Neuronal stem cell (in vitro differentiated cells): ENCODE measurements around the gene DEPDC5.
"Not testable (repeated sequence)": the region's sequence is repeated elsewhere in the genome, so short reads cannot be mapped to it uniquely, and the experiment has no call there.

ENCODE experiments used
- DNase-seq: peaks from one replicate; pipeline ENCODE4 v3.0.0-alpha.2; 2013; ENCODE audit warnings: low spot score
- H2AFZ ChIP-seq: one replicate; pipeline ENCODE4 v1.6.1; 2013; ENCODE audit warnings: mild to moderate bottlenecking, low read length, inconsistent platforms
- H2AK5ac ChIP-seq: 2 replicates; pipeline ENCODE4 v1.6.1; 2013; ENCODE audit warnings: low read depth, mild to moderate bottlenecking, inconsistent platforms, low read length, moderate library complexity, mixed read lengths
- H2BK120ac ChIP-seq: 2 replicates; pipeline ENCODE4 v1.6.1; 2013; ENCODE audit warnings: low read depth, mild to moderate bottlenecking, inconsistent platforms, low read length, moderate library complexity, mixed read lengths
- H2BK12ac ChIP-seq: one replicate; pipeline ENCODE4 v1.6.1; 2013; ENCODE audit warnings: low read length, inconsistent platforms
- H2BK15ac ChIP-seq: 2 replicates; pipeline ENCODE4 v1.6.1; 2013; ENCODE audit warnings: mild to moderate bottlenecking, low read length, inconsistent platforms, mixed read lengths
- H2BK5ac ChIP-seq: one replicate; pipeline ENCODE4 v1.6.1; 2013; ENCODE audit warnings: inconsistent platforms, mild to moderate bottlenecking, low read length, moderate library complexity
- H3K14ac ChIP-seq: one replicate; pipeline ENCODE4 v1.6.1; 2013; ENCODE audit warnings: low read length, inconsistent platforms
- H3K18ac ChIP-seq: 2 replicates; pipeline ENCODE4 v1.6.1; 2013; ENCODE audit warnings: low read length, inconsistent platforms
- H3K23ac ChIP-seq: 2 replicates; pipeline ENCODE4 v1.6.1; 2013; ENCODE audit warnings: low read depth, mild to moderate bottlenecking, mixed read lengths, low read length, inconsistent platforms; ENCODE audit not compliant: poor library complexity
- H3K27ac ChIP-seq: replicated peaks from 3 replicates; pipeline ENCODE4 v1.5.1; 2013; ENCODE audit warnings: low read length, inconsistent platforms
- H3K27me3 ChIP-seq, 3 experiments: 2 replicates each; pipeline ENCODE4 v1.6.1; 2013; ENCODE audit warnings: low read length in 3 of 3, mild to moderate bottlenecking in 2 of 3, inconsistent platforms in 1 of 3, low read depth in 1 of 3, mixed read lengths in 1 of 3, moderate library complexity in 1 of 3; ENCODE audit not compliant: control insufficient read depth in 3 of 3, insufficient read depth in 3 of 3
- H3K36me3 ChIP-seq, 2 donors: replicated peaks in 1 of 2; 2 replicates each; pipeline ENCODE4 v1.6.1; 2013; ENCODE audit warnings: low read length in 2 of 2; ENCODE audit not compliant: control insufficient read depth in 2 of 2, insufficient read depth in 2 of 2
- H3K4ac ChIP-seq: 2 replicates; pipeline ENCODE4 v1.6.1; 2013; ENCODE audit warnings: inconsistent platforms, mild to moderate bottlenecking, low read length, moderate library complexity
- H3K4me1 ChIP-seq, 2 donors: 1 replicate in 1 of 2; 2 replicates in 1 of 2; pipeline ENCODE4 v1.6.1; 2013; ENCODE audit warnings: low read length in 2 of 2, low read depth in 1 of 2; ENCODE audit not compliant: control insufficient read depth in 2 of 2, insufficient read depth in 1 of 2
- H3K4me2 ChIP-seq: one replicate; pipeline ENCODE4 v1.6.1; 2013; ENCODE audit warnings: mild to moderate bottlenecking, low read length, inconsistent platforms; ENCODE audit not compliant: insufficient read depth, poor library complexity, severe bottlenecking
- H3K4me3 ChIP-seq, 2 donors: 2 replicates each; pipeline ENCODE4 v1.5.1; 2013; ENCODE audit warnings: low read length in 2 of 2, mild to moderate bottlenecking in 2 of 2, inconsistent platforms in 1 of 2, moderate library complexity in 1 of 2
- H3K79me1 ChIP-seq: one replicate; pipeline ENCODE4 v1.6.1; 2013; ENCODE audit warnings: low read depth, mild to moderate bottlenecking, inconsistent platforms, low read length, moderate library complexity
- H3K9ac ChIP-seq: one replicate; pipeline ENCODE4 v1.6.1; 2013; ENCODE audit warnings: mild to moderate bottlenecking, low read depth, low read length, inconsistent platforms; ENCODE audit not compliant: poor library complexity
- H3K9me3 ChIP-seq, 2 donors: replicated peaks in 1 of 2; 2 replicates each; pipeline versions ENCODE3 to v1.6.1; 2013; ENCODE audit warnings: low read length in 2 of 2, mild to moderate bottlenecking in 2 of 2, inconsistent platforms in 1 of 2, low read depth in 1 of 2, mixed read lengths in 1 of 2, moderate library complexity in 1 of 2; ENCODE audit not compliant: control insufficient read depth in 2 of 2, insufficient read depth in 1 of 2
- H4K8ac ChIP-seq: one replicate; pipeline ENCODE4 v1.6.1; 2013; ENCODE audit warnings: low read depth, mild to moderate bottlenecking, inconsistent platforms, low read length, moderate library complexity
- H4K91ac ChIP-seq: one replicate; pipeline ENCODE4 v1.6.1; 2013; ENCODE audit warnings: low read length, low read depth, mild to moderate bottlenecking, inconsistent platforms; ENCODE audit not compliant: poor library complexity
- WGBS, 2 donors: extraction: QIAGEN DNeasy Blood & Tissue Kit; methylation state at CpG; one replicate each; pipeline ENCODE4 v1.1.7; 2013; ENCODE audit warnings: missing lambda C conversion rate in 2 of 2, mixed read lengths in 1 of 2; ENCODE audit not compliant: insufficient read length in 2 of 2, insufficient replicate concordance in 1 of 2; ENCODE audit errors: extremely low coverage in 2 of 2; 5-methylcytosine and 5-hydroxymethylcytosine counted together

DEPDC5 gene

DNA sequence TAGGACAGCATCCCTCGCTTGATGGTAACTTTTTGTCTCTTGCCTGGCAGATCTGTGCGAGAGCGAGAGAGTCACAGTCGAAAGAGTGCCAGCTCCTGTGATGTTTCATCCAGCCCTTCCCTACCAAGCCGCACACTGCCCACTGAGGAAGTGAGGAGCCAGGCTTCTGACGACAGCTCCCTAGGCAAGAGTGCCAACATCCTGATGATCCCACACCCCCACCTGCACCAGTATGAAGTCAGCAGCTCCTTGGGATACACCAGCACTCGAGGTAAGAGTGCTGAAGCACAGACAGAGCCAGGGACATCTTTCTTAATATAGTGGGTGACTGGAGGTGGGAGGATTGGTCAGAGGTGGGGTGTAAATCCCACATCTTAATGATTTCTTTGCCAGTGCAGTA lies 61.1 kb downstream of the DEPDC5 start:
- Histone ChIP-seq H2AFZ (no peak overlapping the region), H3K18ac (no peak overlapping the region), H3K9ac (no peak overlapping the region), H3K79me1 (no peaks in the 10 kb centered on the region), H3K4ac (no peak overlapping the region), H2AK5ac (no peak overlapping the region), H3K14ac (no peak overlapping the region), H2BK120ac (no peak overlapping the region), H3K4me2 (no peak overlapping the region), H3K27me3 (no peaks in the 10 kb centered on the region), H2BK12ac (no peak overlapping the region), H3K23ac (peak overlapping the region; percentile 92), H2BK15ac (no peak overlapping the region), H4K91ac (no peak overlapping the region), H3K4me1 (no peaks in the 10 kb centered on the region), H3K36me3 (peaks cover 7 to 87% of the 10 kb centered on the region in 2 donors), H3K27ac (no peak overlapping the region), H3K4me3 (no peak overlapping the region), H4K8ac (no peak overlapping the region), H2BK5ac (no peak overlapping the region), H3K9me3 (no peaks in the 10 kb centered on the region)
- DNase-seq = no peak
- WGBS, 2 donors = no CpG with 5 or more reads among the region's 7 CpGs

DNA sequence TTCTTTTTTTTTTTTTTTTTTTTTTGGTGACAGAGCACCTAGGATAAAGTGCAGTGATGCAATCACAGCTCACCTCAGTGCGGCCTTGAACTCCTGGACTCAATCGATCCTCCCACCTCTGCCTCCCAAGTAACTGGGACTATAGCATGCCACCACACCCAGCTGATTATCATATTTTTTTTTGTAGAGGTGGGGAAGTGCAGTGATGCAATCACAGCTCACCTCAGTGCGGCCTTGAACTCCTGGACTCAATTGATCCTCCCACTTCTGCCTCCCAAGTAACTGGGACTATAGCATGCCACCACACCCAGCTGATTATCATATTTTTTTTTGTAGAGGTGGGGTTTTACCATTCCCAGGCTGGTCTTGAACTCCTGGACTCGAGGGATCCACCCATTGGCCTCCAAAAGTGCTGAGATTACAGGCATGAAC lies 61.6 kb downstream of the DEPDC5 start:
- not testable (repeated sequence) for H2BK120ac ChIP-seq, H3K4me3 ChIP-seq, H4K91ac ChIP-seq, H3K27me3 ChIP-seq, H3K79me1 ChIP-seq, H2BK5ac ChIP-seq, H3K9me3 ChIP-seq, H3K4me2 ChIP-seq, H2BK12ac ChIP-seq, H2BK15ac ChIP-seq, H3K9ac ChIP-seq, H2AFZ ChIP-seq, H3K14ac ChIP-seq, H3K4me1 ChIP-seq, H2AK5ac ChIP-seq, H3K4ac ChIP-seq, H3K23ac ChIP-seq, DNase-seq, H3K27ac ChIP-seq, H3K18ac ChIP-seq, H4K8ac ChIP-seq
- WGBS, 2 donors = no CpG with 5 or more reads among the region's 4 CpGs
- H3K36me3 ChIP-seq = peaks cover 7 to 87% of the 10 kb centered on the region in 2 donors

DNA sequence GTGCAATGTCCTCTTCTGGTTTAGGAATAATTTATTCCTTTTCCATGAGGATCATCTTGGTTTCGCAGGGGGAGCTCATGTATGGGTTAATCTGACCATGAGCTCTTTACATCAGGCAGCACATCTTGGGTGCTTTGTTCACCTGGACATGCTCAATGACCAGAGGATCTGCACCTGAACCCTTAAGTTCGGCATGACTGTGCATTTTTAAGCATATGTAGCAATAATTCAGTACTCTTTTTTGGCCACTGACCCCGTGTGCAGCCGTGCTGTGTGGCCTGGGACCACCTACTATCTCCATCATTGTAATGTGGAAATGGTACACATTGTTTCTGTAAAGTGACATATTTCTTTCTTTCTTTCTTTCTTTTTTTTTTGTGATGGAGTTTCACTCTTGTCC lies 62.9 kb downstream of the DEPDC5 start:
- H3K14ac ChIP-seq = no peak overlapping the region
- no peak overlapping the region for H2BK120ac ChIP-seq
- H3K27me3 ChIP-seq = no peaks in the 10 kb centered on the region
- H3K4me3 ChIP-seq = no peak overlapping the region
- no peak overlapping the region for H4K91ac ChIP-seq
- no peaks in the 10 kb centered on the region for H3K4me1 ChIP-seq
- H4K8ac ChIP-seq = no peak overlapping the region
- peaks cover 9 to 87% of the 10 kb centered on the region in 2 donors for H3K36me3 ChIP-seq
- H2AFZ ChIP-seq = no peak overlapping the region
- H3K9ac ChIP-seq = no peak overlapping the region
- DNase-seq = no peak
- H3K23ac ChIP-seq = no peak overlapping the region
- WGBS, 2 donors = no CpG with 5 or more reads among the region's 4 CpGs
- H3K4ac ChIP-seq = no peak overlapping the region
- no peak overlapping the region for H3K27ac ChIP-seq
- H2BK12ac ChIP-seq = no peak overlapping the region
- no peak overlapping the region for H3K4me2 ChIP-seq
- H3K9me3 ChIP-seq = no peaks in the 10 kb centered on the region
- H3K18ac ChIP-seq = no peak overlapping the region
- H2AK5ac ChIP-seq = no peak overlapping the region
- no peaks in the 10 kb centered on the region for H3K79me1 ChIP-seq
- no peak overlapping the region for H2BK15ac ChIP-seq
- H2BK5ac ChIP-seq = no peak overlapping the region

DNA sequence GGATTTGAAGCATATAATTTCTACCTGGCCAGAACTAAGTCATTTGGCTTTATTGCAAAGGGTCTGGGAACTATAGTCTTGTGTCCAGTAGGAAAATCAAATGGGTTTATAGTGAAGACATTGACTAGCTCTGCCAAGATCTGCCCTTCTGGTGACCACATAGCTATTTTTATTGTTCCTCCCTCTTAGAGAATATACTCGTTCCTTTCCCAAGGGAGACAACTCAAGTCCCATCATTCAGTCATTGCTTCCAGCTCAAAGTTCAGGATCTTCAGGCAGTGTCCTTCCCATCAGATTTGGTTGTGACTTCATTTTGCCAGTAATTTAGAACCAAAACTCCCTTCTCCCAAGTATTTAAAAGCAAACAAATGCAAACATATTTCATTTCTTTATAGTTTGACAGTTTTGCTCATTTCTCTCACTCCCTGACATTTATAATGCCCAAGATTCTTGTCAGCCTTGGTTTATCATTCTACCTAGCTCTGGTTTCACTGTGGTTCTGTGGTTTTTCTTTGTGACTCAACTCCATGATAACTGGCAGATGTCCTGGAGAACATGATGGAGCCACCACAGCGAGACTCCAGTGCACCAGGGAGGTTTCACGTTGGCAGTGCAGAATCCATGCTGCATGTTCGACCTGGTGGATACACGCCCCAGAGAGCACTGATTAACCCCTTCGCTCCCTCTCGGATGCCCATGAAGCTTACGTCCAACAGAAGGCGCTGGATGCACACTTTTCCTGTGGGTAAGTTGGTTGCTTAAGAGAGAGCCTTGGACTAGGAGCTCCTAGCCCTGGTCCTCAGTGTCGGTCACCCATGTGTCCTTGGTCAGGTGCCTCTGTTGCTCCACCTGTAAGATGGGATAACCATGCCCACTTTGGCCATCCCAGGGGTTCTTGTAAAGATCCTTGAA lies 64.9 kb downstream of the DEPDC5 start:
- Histone ChIP-seq H3K36me3 (peaks cover 17 to 95% of the 10 kb centered on the region in 2 donors), H4K8ac (no peak overlapping the region), H3K27me3 (no peaks in the 10 kb centered on the region)

More for the DNA sequence above, 64.9 kb downstream of the DEPDC5 start:
- Histone ChIP-seq H3K4me1 (no peaks in the 10 kb centered on the region), H3K23ac (no peak overlapping the region), H3K18ac (no peak overlapping the region), H2BK120ac (no peak overlapping the region), H3K79me1 (no peaks in the 10 kb centered on the region), H3K4me2 (no peak overlapping the region), H2BK15ac (no peak overlapping the region), H3K4me3 (no peak overlapping the region), H2AFZ (no peak overlapping the region), H3K9me3 (no peaks in the 10 kb centered on the region), H3K4ac (no peak overlapping the region), H4K91ac (no peak overlapping the region), H2AK5ac (no peak overlapping the region), H2BK5ac (no peak overlapping the region), H2BK12ac (no peak overlapping the region), H3K14ac (no peak overlapping the region), H3K9ac (no peak overlapping the region), H3K27ac (no peak overlapping the region)
- no peak for DNase-seq
- no CpG with 5 or more reads among the region's 10 CpGs for WGBS, 2 donors
